ENCODE measurements around the gene ELK4. TPM values are rescaled to one million over a fixed set of nuclear protein-coding genes. Genes with fewer than 3 reads are reported as not detected.

Gene ELK4
- polyA plus RNA-seq, 2 of the 4 experiments (the other 2 are of a cell fraction): 5.8 to 11.9 TPM

GRCh38 chr1:205632669-205633169, 908 bp upstream of the ELK4 start:
- Histone ChIP-seq H3K4me2 (peak overlapping the region; percentile 90), H3K4me3 (peak overlapping the region; percentile 91), H3K4me1 (peaks cover 15% of the 10 kb centered on the region; the same call in 2 of the 3 replicates), H3K9me3 (no peaks in the 10 kb centered on the region), H3K27ac (peak overlapping the region; percentile 99; a peak in 5 of 6 replicates)
- no peak for TF ChIP-seq HES2 (IDR thresholded peaks at IDR 0.05)
- POLR2A ChIA-PET: interaction anchor here (0.7 to 2.1 kb wide), 10 partner anchors 9 to 104 kb away, joined by 3 to 26 read pairs (median 4); no protein-coding TSS in a partner anchor
- ATAC-seq: no peak
- CTCF ChIA-PET: interaction anchor here (0.7 to 20.8 kb wide), 25 partner anchors 9 to 279 kb away, joined by 3 to 227 read pairs (median 4); no protein-coding TSS in a partner anchor
- WGBS (ENCODE audit: missing lambda C conversion rate): 74% methylated on average over 3 of the region's 3 CpGs
- DNase-seq (ENCODE audit: low read depth in 1 of 2, low spot score in 1 of 2): no peak
- FAIRE-seq: no peak

GRCh38 chr1:205631010-205631767, 622 bp downstream of the ELK4 start:
- Histone ChIP-seq H3K4me1 (peaks cover 15% of the 10 kb centered on the region; the same call in 2 of the 3 replicates), H3K4me3 (peak overlapping the region; percentile 91), H3K27ac (peak overlapping the region; percentile 99), H3K9me3 (no peaks in the 10 kb centered on the region), H3K4me2 (peak overlapping the region; percentile 83)
- ChIA-PET POLR2A (interaction anchor here (1.0 to 2.1 kb wide), 8 partner anchors 14 to 107 kb away, joined by 3 to 26 read pairs (median 6); no protein-coding TSS in a partner anchor), CTCF (interaction anchor here (0.8 to 20.8 kb wide), 11 partner anchors 8 to 106 kb away, joined by 3 to 227 read pairs (median 6); no protein-coding TSS in a partner anchor)
- TF ChIP-seq CHD4 (IDR thresholded peaks at IDR 0.05; ENCODE audit: borderline replicate concordance): no peak
- TF ChIP-seq CBX8 (IDR thresholded peaks at IDR 0.05): no peak
- no peak for TF ChIP-seq FOSL2 (IDR thresholded peaks at IDR 0.05)
- no peak; the same call in 1 of the 2 replicates for TF ChIP-seq FOSL2 (CRISPR knock-in tag; IDR thresholded peaks at IDR 0.05)
- TF ChIP-seq JUNB (IDR thresholded peaks at IDR 0.05): no peak
- no peak; the same call in 1 of the 2 replicates for TF ChIP-seq MYC (IDR thresholded peaks at IDR 0.05; ENCODE audit: borderline replicate concordance, low read length)
- TF ChIP-seq REST (IDR thresholded peaks at IDR 0.05): peak; percentile 37
- TF ChIP-seq CHD2 (IDR thresholded peaks at IDR 0.05; ENCODE audit: low read length, partially characterized antibody): peak; percentile 38
- TF ChIP-seq RAD21 (conservative IDR thresholded peaks at IDR 0.05 in 1 of 2, IDR thresholded peaks at IDR 0.05 in 1 of 2): no peak
- TF ChIP-seq BHLHE40 (IDR thresholded peaks at IDR 0.05; ENCODE audit: low read depth, low read length): no peak
- 0 out of 2 replicates have a peak, but pooled peaks have one; percentile 37 for TF ChIP-seq TFCP2L1 (CRISPR knock-in tag; IDR thresholded peaks at IDR 0.05)
- peak; percentile 12; the same call in 1 of the 2 replicates for TF ChIP-seq GATA3 (IDR thresholded peaks at IDR 0.05; ENCODE audit: borderline replicate concordance)
- TF ChIP-seq FOSB (CRISPR knock-in tag; IDR thresholded peaks at IDR 0.05): no peak
- TF ChIP-seq PHF8 (IDR thresholded peaks at IDR 0.05; ENCODE audit: borderline replicate concordance, low read depth): peak; percentile 65; the same call in 1 of the 2 replicates
- no peak for TF ChIP-seq TP53 (CRISPR knock-in tag; IDR thresholded peaks at IDR 0.05)
- peak; percentile 79 for TF ChIP-seq POLR2A (IDR thresholded peaks at IDR 0.05; ENCODE audit: low read length)
- no peak for TF ChIP-seq EHMT2 (IDR thresholded peaks at IDR 0.05; ENCODE audit: low read depth)
- TF ChIP-seq CBX2 (IDR thresholded peaks at IDR 0.05; ENCODE audit: borderline replicate concordance, low read depth): no peak
- TF ChIP-seq JUN (IDR thresholded peaks at IDR 0.05): no peak; a peak in 2 of 5 replicates
- no peak; the same call in 1 of the 3 replicates for TF ChIP-seq BCL3 (IDR thresholded peaks at IDR 0.05)
- TF ChIP-seq EHF (CRISPR knock-in tag; IDR thresholded peaks at IDR 0.05): no peak
- 0 out of 2 replicates have a peak, but pooled peaks have one; percentile 64 for TF ChIP-seq HOXA7 (CRISPR knock-in tag; IDR thresholded peaks at IDR 0.05)
- TF ChIP-seq ELK1 (IDR thresholded peaks at IDR 0.05; ENCODE audit: low read depth, low read length): no peak
- no peak for TF ChIP-seq RCOR1 (IDR thresholded peaks at IDR 0.05; ENCODE audit: low read depth, low read length)
- peak; percentile 64 for TF ChIP-seq MAX (IDR thresholded peaks at IDR 0.05)
- ATAC-seq: peak; percentile 78 to 82
- no peak for FAIRE-seq
- WGBS (ENCODE audit: missing lambda C conversion rate): under 1% methylated on average over 25 of the region's 81 CpGs
- DNase-seq (ENCODE audit: low read depth in 1 of 2, low spot score in 1 of 2): peak; percentile 66 to 82
